OCI-LY3 (cell line): ENCODE results near the gene PTPRH.
A peak's percentile ranks its signal among the peaks of the same experiment; 100 is the strongest.

Source experiments
- H2AFZ ChIP-seq: fragments of 200-600, 300-600 bp; shearing (Covaris generic); 2 replicates; pipeline ENCODE4 v1.6.0; 2014; ENCODE audit warnings: antibody characterized with exemption, low read depth, low read length
- H3K27ac ChIP-seq: fragments of 200-600, 300-600 bp; sonication (generic); 2 replicates; pipeline ENCODE4 v1.5.1; 2014; ENCODE audit warnings: mild to moderate bottlenecking, low read length, moderate library complexity, mixed read lengths
- H3K27me3 ChIP-seq: fragments of 200-600, 300-600 bp; sonication (generic); 2 replicates; pipeline ENCODE4 v1.6.1; 2014; ENCODE audit warnings: low read depth, low read length, mixed read lengths
- H3K36me3 ChIP-seq: fragments of 200-600, 300-600 bp; sonication (generic); replicated peaks from 2 replicates; pipeline ENCODE3; 2014; ENCODE audit warnings: low read depth, low read length, mixed read lengths
- H3K4me1 ChIP-seq: fragments of 300-600, 200-600 bp; sonication (generic); 2 replicates; pipeline ENCODE4 v1.6.1; 2014; ENCODE audit warnings: low read length, mixed read lengths
- H3K4me2 ChIP-seq: fragments of 200-600, 300-600 bp; sonication (generic); 2 replicates; pipeline ENCODE4 v1.6.1; 2014; ENCODE audit warnings: low read length, mixed read lengths
- H3K4me3 ChIP-seq: fragments of 300-600, 200-600 bp; sonication (generic); 2 replicates; pipeline ENCODE4 v1.5.1; 2014; ENCODE audit warnings: antibody characterized with exemption, mild to moderate bottlenecking, low read length, moderate library complexity
- H3K79me2 ChIP-seq: fragments of 300-600, 200-600 bp; shearing (Covaris generic); 2 replicates; pipeline ENCODE4 v1.6.1; 2014; ENCODE audit warnings: mild to moderate bottlenecking, low read length, mixed read lengths
- H3K9ac ChIP-seq: fragments of 300-600, 200-600 bp; shearing (Covaris generic); 2 replicates; pipeline ENCODE4 v1.6.0; 2014; ENCODE audit warnings: mild to moderate bottlenecking, low read length, moderate library complexity
- H3K9me3 ChIP-seq: fragments of 200-600, 300-600 bp; shearing (Covaris generic); 2 replicates; pipeline ENCODE4 v1.6.1; 2014; ENCODE audit warnings: low read length, mixed read lengths; ENCODE audit not compliant: insufficient read depth
- H4K20me1 ChIP-seq: fragments of 200-600, 300-600 bp; sonication (generic); 2 replicates; pipeline ENCODE4 v1.6.1; 2016; ENCODE audit warnings: low read length, mixed read lengths; ENCODE audit not compliant: insufficient read depth
- CTCF ChIP-seq: fragments of 200-600, 300-600 bp; sonication (generic); IDR thresholded peaks from 2 replicates; pipeline ENCODE4 v1.5.1; 2014; ENCODE audit warnings: antibody characterized with exemption, low read length, low read depth
- EZH2phosphoT487 ChIP-seq: fragments of 200-600 bp; shearing (Covaris generic); IDR thresholded peaks from 2 replicates; pipeline ENCODE4 v1.6.1; 2018; ENCODE audit warnings: antibody characterized with exemption, mixed run types, low read depth

PTPRH gene

DNA sequence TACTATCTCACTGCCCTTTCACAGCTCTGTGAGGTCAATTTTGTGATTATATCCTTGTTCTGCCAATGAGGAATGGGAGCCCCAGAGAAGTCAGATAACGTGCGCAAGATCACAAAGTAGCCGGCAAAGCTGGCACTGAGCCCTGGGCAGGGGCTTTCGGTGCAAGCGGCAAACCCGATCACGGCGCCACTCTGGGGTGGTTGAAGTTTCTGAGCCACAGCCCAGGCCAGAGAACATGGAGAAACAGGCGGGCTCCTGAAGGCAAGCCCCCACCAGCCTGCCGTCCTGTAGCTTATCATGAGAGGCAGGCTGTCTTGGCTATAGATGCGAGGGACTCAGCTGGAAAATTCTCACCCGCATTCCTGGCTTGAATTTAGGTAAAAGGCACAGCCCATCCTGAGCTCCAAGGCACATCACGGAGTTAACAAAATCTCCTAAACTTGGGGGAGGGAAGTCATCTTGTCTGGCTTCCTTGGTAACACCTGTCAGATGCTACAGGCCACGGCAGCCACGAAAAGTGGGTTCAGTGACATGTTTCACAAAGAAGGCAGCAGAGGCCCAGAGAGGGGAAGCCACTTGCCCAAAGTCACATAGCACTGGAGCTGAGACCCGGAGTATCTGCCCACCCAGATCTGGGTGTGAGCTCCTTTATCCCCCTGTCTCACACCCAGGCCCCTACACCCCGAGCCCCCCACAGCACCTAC is 72.8 kb downstream of the PTPRH start:
- H3K79me2 ChIP-seq = no peaks in the 10 kb centered on the region

GRCh38 chr19:55134736-55135135 is 74.6 kb downstream of the PTPRH start:
- Histone ChIP-seq H4K20me1 (no peaks in the 10 kb centered on the region), H3K27ac (no peak overlapping the region), H3K4me1 (peaks cover 36% of the 10 kb centered on the region), H3K36me3 (no peaks in the 10 kb centered on the region), H2AFZ (no peak overlapping the region), H3K4me2 (peak overlapping the region; percentile 50), H3K9me3 (no peaks in the 10 kb centered on the region), H3K9ac (0 out of 2 replicates have a peak overlapping the region, but pooled peaks have one; percentile 7), H3K4me3 (peak overlapping the region; percentile 40), H3K27me3 (peaks cover 20% of the 10 kb centered on the region), H3K79me2 (no peaks in the 10 kb centered on the region)
- TF ChIP-seq EZH2phosphoT487 (no peak), CTCF (no peak)

More for the DNA sequence above, 72.8 kb downstream of the PTPRH start:
- Histone ChIP-seq H3K4me1 (peaks cover 38% of the 10 kb centered on the region), H3K36me3 (no peaks in the 10 kb centered on the region), H3K9me3 (no peaks in the 10 kb centered on the region), H3K4me3 (no peak overlapping the region), H2AFZ (no peak overlapping the region), H3K9ac (no peak overlapping the region), H3K27me3 (peaks cover 16% of the 10 kb centered on the region), H3K4me2 (no peak overlapping the region), H4K20me1 (no peaks in the 10 kb centered on the region), H3K27ac (no peak overlapping the region)
- TF ChIP-seq EZH2phosphoT487 (no peak), CTCF (no peak)

DNA sequence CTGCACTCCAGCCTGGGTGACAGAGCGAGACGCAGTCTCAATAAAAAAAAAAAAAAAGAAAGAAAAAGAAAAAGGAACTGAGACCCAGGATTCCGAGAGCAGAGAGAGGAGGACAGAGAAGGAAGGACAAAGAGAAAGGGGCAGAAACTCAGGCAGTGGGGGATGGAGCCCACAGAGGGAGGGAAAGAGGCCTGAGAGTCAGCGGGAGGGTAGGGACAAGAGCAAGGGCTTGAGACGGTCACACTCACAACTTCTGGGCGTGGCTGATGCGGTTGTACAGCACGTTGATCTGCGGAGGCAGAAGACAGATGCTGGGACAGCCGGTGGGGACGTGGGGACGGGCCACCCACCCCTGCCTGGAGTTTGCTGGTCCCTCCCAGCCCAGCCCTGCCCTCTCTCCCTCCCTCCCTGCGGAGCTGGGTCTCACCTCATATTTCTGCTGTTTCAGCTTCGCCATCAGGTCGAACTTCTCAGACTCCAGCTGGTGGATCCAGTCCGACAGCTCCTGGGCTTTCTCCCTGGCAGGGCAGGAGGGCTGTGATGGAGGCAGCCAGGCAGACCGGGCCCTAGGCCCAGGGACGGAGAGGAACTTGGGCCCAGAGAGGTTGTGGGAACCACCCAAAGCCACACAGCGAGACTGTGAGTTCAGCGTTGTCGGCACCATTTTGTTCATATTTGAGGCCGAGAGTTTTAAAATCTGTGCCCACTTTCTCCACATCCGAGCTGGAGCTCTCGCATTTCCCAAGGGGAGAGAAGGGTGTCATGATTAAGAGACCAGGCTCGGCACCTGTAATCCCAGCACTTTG is 75.5 kb downstream of the PTPRH start:
- Histone ChIP-seq H2AFZ (peak overlapping the region; percentile 5; the same call in 1 of the 2 replicates), H3K9me3 (no peaks in the 10 kb centered on the region), H3K4me1 (peaks cover 36% of the 10 kb centered on the region), H3K79me2 (no peaks in the 10 kb centered on the region), H4K20me1 (no peaks in the 10 kb centered on the region), H3K4me2 (peak overlapping the region; percentile 60), H3K9ac (peak overlapping the region; percentile 50; the same call in 1 of the 2 replicates), H3K36me3 (no peaks in the 10 kb centered on the region), H3K27me3 (peaks cover 20% of the 10 kb centered on the region), H3K4me3 (peak overlapping the region; percentile 67), H3K27ac (peak overlapping the region; percentile 25; the same call in 1 of the 2 replicates)
- TF ChIP-seq EZH2phosphoT487 (no peak), CTCF (no peak)
